ENCODE results near the gene GNAO1.

Gene GNAO1

GRCh38 chr16:56211435-56211981, 20.2 kb downstream of the GNAO1 start:
- ATAC-seq = no peak
- H3K4me1 Mint-ChIP-seq = no peaks in the 10 kb centered on the region
- peaks cover 3% of the 10 kb centered on the region for H3K9me3 Mint-ChIP-seq
- no peaks in the 10 kb centered on the region for H3K36me3 Mint-ChIP-seq
- H3K4me3 Mint-ChIP-seq = no peak overlapping the region
- no peak overlapping the region for H3K27ac Mint-ChIP-seq
- H3K27me3 Mint-ChIP-seq = peaks cover 47% of the 10 kb centered on the region

DNA sequence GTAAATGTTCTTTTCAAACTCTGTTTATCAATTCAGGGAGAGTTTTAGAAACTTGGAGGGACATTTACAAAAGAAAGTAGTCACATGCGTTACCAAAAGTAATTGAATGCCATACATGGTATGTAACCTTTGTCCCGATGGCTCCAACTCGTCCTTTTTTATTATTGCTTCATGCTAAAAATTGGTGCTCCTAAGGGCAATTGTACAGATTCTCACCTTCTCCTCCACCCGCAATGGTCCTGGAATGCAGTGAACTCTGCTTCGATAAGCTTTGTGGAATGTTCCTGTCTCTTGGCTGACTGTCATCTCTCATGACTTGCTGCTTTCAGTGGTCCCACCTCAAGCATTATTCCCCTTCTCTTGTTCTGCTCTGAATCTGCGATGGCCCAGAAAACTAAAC, 20.9 kb downstream of the GNAO1 start:
- Mint-ChIP-seq H3K4me1 (no peaks in the 10 kb centered on the region), H3K27me3 (peaks cover 47% of the 10 kb centered on the region), H3K27ac (no peak overlapping the region), H3K4me3 (no peak overlapping the region), H3K36me3 (no peaks in the 10 kb centered on the region), H3K9me3 (peaks cover 3% of the 10 kb centered on the region)
- no peak for ATAC-seq

DNA sequence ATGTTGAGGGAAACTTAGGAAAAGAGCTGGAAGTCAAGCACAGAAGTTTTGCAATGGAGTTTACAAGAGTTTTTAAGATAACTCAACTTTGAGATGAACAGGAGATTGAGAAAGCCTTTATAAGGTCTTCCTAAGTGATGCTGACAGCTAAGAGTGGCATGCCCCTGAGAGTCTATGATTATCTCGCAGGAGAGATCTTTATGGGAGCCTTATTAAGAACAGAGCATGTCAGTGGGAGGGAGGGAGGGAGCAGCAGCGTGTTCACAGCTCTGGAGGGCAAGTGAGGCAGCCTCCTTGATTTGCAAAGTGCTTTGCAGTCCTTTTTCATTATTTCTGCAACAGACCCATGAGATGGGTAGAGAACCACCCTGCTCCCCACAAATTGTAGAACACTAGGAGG, 30.7 kb downstream of the GNAO1 start:
- Mint-ChIP-seq H3K9me3 (no peaks in the 10 kb centered on the region), H3K27me3 (peaks cover 11% of the 10 kb centered on the region), H3K36me3 (no peaks in the 10 kb centered on the region), H3K4me1 (peaks cover 15% of the 10 kb centered on the region), H3K4me3 (no peak overlapping the region), H3K27ac (no peak overlapping the region)
- ATAC-seq = no peak

DNA sequence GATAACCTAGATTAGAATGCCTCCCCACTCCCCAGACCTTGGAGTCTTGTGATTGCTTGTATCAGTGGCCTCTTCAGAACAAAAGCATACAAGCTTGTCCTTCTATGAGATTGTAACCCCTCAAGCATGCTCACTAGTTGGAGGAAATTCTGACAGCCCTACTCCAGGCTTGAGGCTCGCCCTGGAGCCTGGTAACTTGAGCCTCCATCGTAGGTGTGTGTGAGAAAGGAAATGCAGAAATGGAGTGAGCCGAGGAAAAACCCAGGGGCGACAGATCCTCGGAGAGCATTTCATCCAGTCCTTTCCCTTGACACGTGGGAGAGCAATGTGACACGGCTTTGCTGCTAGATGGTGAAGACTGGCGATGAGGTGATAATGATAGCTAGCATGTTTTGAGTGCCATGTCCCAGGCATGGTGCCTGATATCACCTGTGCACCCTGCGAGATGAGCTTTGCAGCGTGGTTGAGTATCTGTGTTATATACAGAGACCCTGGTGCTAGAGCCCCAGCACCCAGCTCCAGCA, 31.2 kb downstream of the GNAO1 start:
- Mint-ChIP-seq H3K4me3 (no peak overlapping the region), H3K4me1 (peaks cover 19% of the 10 kb centered on the region), H3K27me3 (peaks cover 11% of the 10 kb centered on the region), H3K27ac (no peak overlapping the region), H3K36me3 (no peaks in the 10 kb centered on the region), H3K9me3 (no peaks in the 10 kb centered on the region)
- ATAC-seq = no peak

DNA sequence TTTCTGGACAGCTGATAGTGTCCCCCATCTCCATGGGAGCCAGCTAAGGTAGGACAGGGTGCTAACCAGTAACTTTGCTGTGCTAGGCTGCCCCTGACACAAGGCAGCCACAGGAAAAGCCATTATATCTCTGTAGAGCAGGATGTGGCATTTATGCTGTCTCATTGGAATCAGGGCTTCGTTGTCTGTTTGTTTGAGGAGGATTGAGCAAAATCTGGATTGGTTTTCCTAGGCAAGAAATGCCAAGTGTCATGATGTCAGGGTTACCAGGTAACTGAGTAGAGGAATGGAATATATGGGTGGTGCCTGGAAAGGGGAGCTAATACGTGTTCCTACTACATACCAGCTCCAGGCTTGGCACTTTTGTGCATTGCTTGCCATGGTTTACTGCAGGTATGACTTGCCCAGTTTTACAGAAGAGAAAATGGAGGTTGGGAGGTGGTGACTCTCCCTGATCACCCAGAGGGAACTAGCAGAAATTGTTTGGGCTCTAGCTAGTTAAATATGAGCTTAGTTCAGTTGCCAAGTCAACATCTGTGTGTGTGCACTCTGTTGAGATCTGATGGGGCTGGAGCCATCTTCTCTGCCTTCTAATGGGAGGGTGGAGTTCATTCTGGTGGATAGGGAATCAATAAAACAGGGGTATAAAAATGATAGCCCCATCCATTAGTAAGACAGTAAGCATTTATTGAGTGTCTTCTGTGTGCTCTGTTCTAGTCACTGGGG, 33.9 kb downstream of the GNAO1 start:
- Mint-ChIP-seq H3K27ac (no peak overlapping the region), H3K9me3 (no peaks in the 10 kb centered on the region), H3K4me3 (no peak overlapping the region), H3K4me1 (peaks cover 19% of the 10 kb centered on the region), H3K36me3 (no peaks in the 10 kb centered on the region), H3K27me3 (no peaks in the 10 kb centered on the region)
- no peak for ATAC-seq

GRCh38 chr16:56226187-56226586, 34.9 kb downstream of the GNAO1 start:
- ATAC-seq = no peak
- no peak overlapping the region for H3K4me3 Mint-ChIP-seq
- H3K27ac Mint-ChIP-seq = no peak overlapping the region

DNA sequence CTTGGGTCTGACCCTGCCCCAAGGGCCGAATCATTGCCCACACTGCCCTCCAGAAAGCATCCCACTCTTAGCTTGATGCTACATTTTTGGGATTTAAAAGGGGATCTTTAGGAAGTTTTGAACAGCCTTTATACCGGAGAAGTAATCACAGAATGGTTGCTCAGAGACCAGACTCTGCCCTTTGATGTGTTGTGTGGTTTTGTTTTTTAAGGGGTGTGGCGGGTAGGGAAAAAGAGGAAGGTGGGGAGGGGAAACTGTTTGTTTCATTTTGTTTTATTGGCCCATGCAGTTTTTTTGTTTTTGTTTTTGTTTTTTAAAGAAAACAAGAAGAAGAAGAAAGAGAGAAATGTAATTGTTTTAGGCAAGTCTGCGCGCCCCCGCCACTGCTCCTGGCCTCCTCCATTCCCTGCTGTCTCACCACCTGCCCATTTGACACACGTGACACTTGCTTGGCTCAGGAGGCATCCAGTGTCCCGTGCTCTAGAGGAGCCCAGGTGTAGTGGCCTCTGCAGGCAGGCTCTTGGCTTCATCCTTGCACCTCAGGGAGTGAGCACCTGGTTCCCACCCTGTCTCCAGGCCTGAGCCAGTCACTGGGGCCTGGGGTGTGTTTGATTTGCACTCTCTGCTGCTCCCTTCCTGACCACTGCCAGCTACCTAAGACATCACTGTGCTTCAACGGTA, 35.7 kb downstream of the GNAO1 start:
- Mint-ChIP-seq H3K27me3 (no peaks in the 10 kb centered on the region), H3K36me3 (no peaks in the 10 kb centered on the region), H3K9me3 (no peaks in the 10 kb centered on the region), H3K27ac (peak overlapping the region; percentile 16), H3K4me1 (peaks cover 19% of the 10 kb centered on the region), H3K4me3 (no peak overlapping the region)
- peak; percentile 38 for ATAC-seq

More at GRCh38 chr16:56226187-56226586, 34.9 kb downstream of the GNAO1 start:
- no peaks in the 10 kb centered on the region for H3K27me3 Mint-ChIP-seq
- H3K4me1 Mint-ChIP-seq = peaks cover 19% of the 10 kb centered on the region
- H3K36me3 Mint-ChIP-seq = no peaks in the 10 kb centered on the region
- no peaks in the 10 kb centered on the region for H3K9me3 Mint-ChIP-seq

DNA sequence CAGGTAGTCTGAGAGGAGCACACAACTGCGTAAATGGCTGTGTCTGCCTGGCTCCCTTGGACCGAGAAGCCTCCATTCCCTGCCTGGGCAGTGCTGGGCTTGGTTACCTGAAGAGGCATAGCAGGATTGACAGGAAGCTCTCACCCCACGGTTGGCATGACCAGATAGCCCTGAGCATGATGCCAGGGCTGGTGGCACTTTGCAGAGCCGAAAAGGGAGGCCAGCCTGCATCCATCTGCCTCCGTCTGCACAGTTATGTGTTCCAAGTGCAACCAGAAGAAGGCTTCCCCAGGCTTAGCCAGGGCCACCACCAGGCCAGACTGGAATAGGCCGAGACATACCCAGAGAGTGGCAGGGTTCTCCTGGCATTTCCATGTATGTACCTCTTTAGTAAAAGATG, 36.6 kb downstream of the GNAO1 start:
- Mint-ChIP-seq H3K4me3 (no peak overlapping the region), H3K36me3 (no peaks in the 10 kb centered on the region), H3K27ac (no peak overlapping the region), H3K27me3 (no peaks in the 10 kb centered on the region), H3K4me1 (peaks cover 19% of the 10 kb centered on the region), H3K9me3 (no peaks in the 10 kb centered on the region)
- no peak for ATAC-seq

DNA sequence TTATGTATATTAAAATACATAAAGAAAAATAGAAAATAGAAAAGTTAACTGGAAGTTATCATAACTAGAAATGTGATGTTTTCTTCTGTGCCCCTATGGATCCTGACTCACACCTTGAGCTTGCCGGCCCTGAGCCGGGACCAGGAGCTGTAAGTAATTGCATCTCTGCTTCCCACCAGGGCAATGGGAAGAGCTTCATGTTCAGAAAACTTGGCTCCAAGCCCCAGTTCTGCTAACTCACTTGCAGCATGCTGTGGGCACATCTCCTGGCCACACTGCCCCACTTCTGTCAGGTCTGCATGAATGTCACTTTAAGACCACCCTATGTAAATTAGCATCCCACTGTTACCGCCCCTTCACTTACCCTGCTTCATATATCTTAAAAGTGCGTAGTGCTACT, 37.2 kb downstream of the GNAO1 start:
- Mint-ChIP-seq H3K27me3 (no peaks in the 10 kb centered on the region), H3K27ac (no peak overlapping the region), H3K4me3 (no peak overlapping the region), H3K9me3 (no peaks in the 10 kb centered on the region), H3K4me1 (peaks cover 19% of the 10 kb centered on the region), H3K36me3 (no peaks in the 10 kb centered on the region)
- ATAC-seq = no peak

- peak; percentile 31 for ATAC-seq
- Mint-ChIP-seq H3K27ac (no peak overlapping the region), H3K4me3 (no peak overlapping the region), H3K27me3 (no peaks in the 10 kb centered on the region), H3K4me1 (no peaks in the 10 kb centered on the region), H3K9me3 (no peaks in the 10 kb centered on the region), H3K36me3 (no peaks in the 10 kb centered on the region)
These were observed 42.7 kb downstream of the GNAO1 start for GRCh38 chr16:56233795-56234566.

- Mint-ChIP-seq H3K9me3 (no peaks in the 10 kb centered on the region), H3K4me3 (no peak overlapping the region), H3K4me1 (no peaks in the 10 kb centered on the region), H3K36me3 (no peaks in the 10 kb centered on the region), H3K27me3 (no peaks in the 10 kb centered on the region), H3K27ac (no peak overlapping the region)
- no peak for ATAC-seq
These were observed 43.4 kb downstream of the GNAO1 start for GRCh38 chr16:56234737-56235136.

- H3K9me3 Mint-ChIP-seq = no peaks in the 10 kb centered on the region
- no peaks in the 10 kb centered on the region for H3K36me3 Mint-ChIP-seq
- no peak for ATAC-seq
- no peak overlapping the region for H3K27ac Mint-ChIP-seq
- no peaks in the 10 kb centered on the region for H3K4me1 Mint-ChIP-seq
- H3K4me3 Mint-ChIP-seq = no peak overlapping the region
- no peaks in the 10 kb centered on the region for H3K27me3 Mint-ChIP-seq
These were observed 46.2 kb downstream of the GNAO1 start for GRCh38 chr16:56237451-56237930.

GRCh38 chr16:56238188-56238587, 46.9 kb downstream of the GNAO1 start:
- no peak for ATAC-seq
- Mint-ChIP-seq H3K4me3 (no peak overlapping the region), H3K27me3 (no peaks in the 10 kb centered on the region), H3K4me1 (no peaks in the 10 kb centered on the region), H3K9me3 (no peaks in the 10 kb centered on the region), H3K36me3 (no peaks in the 10 kb centered on the region), H3K27ac (no peak overlapping the region)

GRCh38 chr16:56241596-56241995, 50.3 kb downstream of the GNAO1 start:
- H3K36me3 Mint-ChIP-seq = no peaks in the 10 kb centered on the region
- H3K4me1 Mint-ChIP-seq = peaks cover 3% of the 10 kb centered on the region
- ATAC-seq = no peak
- H3K9me3 Mint-ChIP-seq = no peaks in the 10 kb centered on the region
- no peak overlapping the region for H3K4me3 Mint-ChIP-seq
- H3K27me3 Mint-ChIP-seq = no peaks in the 10 kb centered on the region
- H3K27ac Mint-ChIP-seq = no peak overlapping the region

- ATAC-seq = no peak
- Mint-ChIP-seq H3K36me3 (no peaks in the 10 kb centered on the region), H3K27ac (no peak overlapping the region)
These were observed 51.5 kb downstream of the GNAO1 start for GRCh38 chr16:56242740-56243139.

More at GRCh38 chr16:56242740-56243139, 51.5 kb downstream of the GNAO1 start:
- H3K9me3 Mint-ChIP-seq = peaks cover 3% of the 10 kb centered on the region
- H3K27me3 Mint-ChIP-seq = no peaks in the 10 kb centered on the region
- no peak overlapping the region for H3K4me3 Mint-ChIP-seq
- H3K4me1 Mint-ChIP-seq = peaks cover 13% of the 10 kb centered on the region

All from stimulated activated memory B cell treated with anti-CD40 and anti-IgM and Interleukin-4, amounts not matched to agents 10 μg/mL and 1 μg/mL and 100 μg/mL, for 72 hours (primary cell).